H1 (cell line): ENCODE data around the gene NKAIN4. TPM values are rescaled to one million over a fixed set of nuclear protein-coding genes. Genes with fewer than 3 reads are reported as not detected.

Experiments used
- polyA plus RNA-seq, 7 experiments: library from polyadenylated mRNA; depleted of rRNA in 3 of 7; stranded (reverse) in 5 of 7; unstranded in 2 of 7; fragments of >200 nt in 5 of 7; fragments of 200-250 nt in 2 of 7; gene quantifications; 1 replicate in 5 of 7; 2 replicates in 1 of 7; 4 replicates in 1 of 7; pipeline versions ENCODE4 v1.2.1 to v1.2.3, GENCODE V29; 2011 to 2013; ENCODE audit warnings: missing spikeins in 2 of 7, mixed read lengths in 2 of 7
- total RNA-seq: library from RNA; stranded (reverse); fragmentation: NEBNext Ultra II Directional; extraction: Animal tissue kit (Norgen Biotek cat#: 25700); gene quantifications from 2 replicates; pipeline ENCODE4 v1.2.1, GENCODE V29; 2021
- TF ChIP-seq, protein P1 (sequence below), 3 experiments: IDR thresholded peaks; 1 replicate in 2 of 3; 2 replicates in 1 of 3; pipeline versions ENCODE4 v1.5.1 to v1.6.1; 2011; ENCODE audit warnings: low read length in 3 of 3, mild to moderate bottlenecking in 3 of 3, inconsistent platforms in 2 of 3, low read depth in 1 of 3, moderate library complexity in 1 of 3; ENCODE audit not compliant: insufficient read depth in 1 of 3; ENCODE audit errors: control extremely low read depth in 1 of 3

The NKAIN4 gene
- total and polyA plus RNA-seq, 2 of the 8 experiments (the other 6 are each of a cell fraction or from before 2014, with no cell fraction given): 6.9 to 17.0 TPM

DNA sequence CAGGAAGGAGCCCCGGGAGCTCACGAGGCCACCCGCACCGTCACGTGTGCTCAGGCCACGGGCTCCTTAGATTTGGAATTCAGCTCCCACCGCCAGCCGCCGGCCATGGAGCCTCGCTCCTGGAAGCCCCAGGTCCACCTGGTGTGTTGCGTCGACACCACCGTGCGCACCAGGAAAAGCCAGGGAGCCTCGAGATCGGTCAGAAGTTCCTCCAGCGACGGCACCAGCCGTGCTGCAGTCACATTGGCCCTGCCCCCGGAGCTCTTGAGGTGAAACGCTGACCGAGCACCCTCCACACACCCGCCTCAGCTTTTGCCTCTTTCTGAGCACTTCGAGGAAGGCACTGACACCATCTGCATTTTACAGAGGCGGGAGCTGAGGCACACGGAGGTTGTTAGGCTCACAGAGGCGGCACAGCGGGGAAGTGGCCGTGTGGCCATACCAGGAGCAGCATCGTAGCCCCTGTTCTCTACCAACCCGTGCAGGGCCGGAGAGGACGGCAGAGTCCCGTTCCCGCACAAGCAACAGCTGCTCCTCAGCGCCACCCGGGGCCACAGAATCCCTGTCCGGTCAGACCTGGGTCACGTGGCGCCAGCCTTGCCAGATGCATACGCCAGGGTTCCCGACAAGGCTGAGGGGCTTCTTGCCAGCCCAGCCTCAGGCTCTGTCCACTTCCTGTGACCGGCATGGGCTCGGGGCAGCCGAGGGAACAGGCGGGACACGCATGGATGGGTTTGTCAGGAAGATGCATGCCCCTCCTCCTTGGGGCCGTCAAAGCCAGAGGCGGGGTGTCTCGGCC, 7.6 kb downstream of the NKAIN4 start (continued):
- TF ChIP-seq, protein P1, sequence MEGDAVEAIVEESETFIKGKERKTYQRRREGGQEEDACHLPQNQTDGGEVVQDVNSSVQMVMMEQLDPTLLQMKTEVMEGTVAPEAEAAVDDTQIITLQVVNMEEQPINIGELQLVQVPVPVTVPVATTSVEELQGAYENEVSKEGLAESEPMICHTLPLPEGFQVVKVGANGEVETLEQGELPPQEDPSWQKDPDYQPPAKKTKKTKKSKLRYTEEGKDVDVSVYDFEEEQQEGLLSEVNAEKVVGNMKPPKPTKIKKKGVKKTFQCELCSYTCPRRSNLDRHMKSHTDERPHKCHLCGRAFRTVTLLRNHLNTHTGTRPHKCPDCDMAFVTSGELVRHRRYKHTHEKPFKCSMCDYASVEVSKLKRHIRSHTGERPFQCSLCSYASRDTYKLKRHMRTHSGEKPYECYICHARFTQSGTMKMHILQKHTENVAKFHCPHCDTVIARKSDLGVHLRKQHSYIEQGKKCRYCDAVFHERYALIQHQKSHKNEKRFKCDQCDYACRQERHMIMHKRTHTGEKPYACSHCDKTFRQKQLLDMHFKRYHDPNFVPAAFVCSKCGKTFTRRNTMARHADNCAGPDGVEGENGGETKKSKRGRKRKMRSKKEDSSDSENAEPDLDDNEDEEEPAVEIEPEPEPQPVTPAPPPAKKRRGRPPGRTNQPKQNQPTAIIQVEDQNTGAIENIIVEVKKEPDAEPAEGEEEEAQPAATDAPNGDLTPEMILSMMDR (IDR thresholded peaks at IDR 0.05; ENCODE audit: control extremely low read depth in 1 of 3, insufficient read depth in 1 of 3, low read depth in 1 of 3, low read length in 3 of 3): 0 out of 4 replicates have a peak, but pooled peaks of 1 of the 3 experiments have one; percentile 5
